Mucosa of stomach (tissue), 1 donor: ENCODE results near the gene PCNX1.
"Not testable (repeated sequence)": the region's sequence is repeated elsewhere in the genome, so short reads cannot be mapped to it uniquely, and the experiment has no call there.

Source experiments
- H3K27me3 ChIP-seq: one replicate; pipeline ENCODE4 v1.7.0; 2013; ENCODE audit warnings: mild to moderate bottlenecking, low read length; ENCODE audit not compliant: control insufficient read depth, insufficient read depth
- H3K36me3 ChIP-seq: one replicate; pipeline ENCODE4 v1.7.0; 2013; ENCODE audit warnings: low read length; ENCODE audit not compliant: control insufficient read depth, insufficient read depth
- H3K4me1 ChIP-seq: one replicate; pipeline ENCODE4 v1.7.0; 2013; ENCODE audit warnings: mild to moderate bottlenecking, low read length; ENCODE audit not compliant: control insufficient read depth, insufficient read depth
- H3K4me3 ChIP-seq: one replicate; pipeline ENCODE4 v1.7.0; 2013; ENCODE audit warnings: low read length
- H3K9ac ChIP-seq: one replicate; pipeline ENCODE4 v1.7.0; 2013; ENCODE audit warnings: mild to moderate bottlenecking, low read length, moderate library complexity
- H3K9me3 ChIP-seq: one replicate; pipeline ENCODE4 v1.7.0; 2013; ENCODE audit warnings: mild to moderate bottlenecking, low read length, moderate library complexity; ENCODE audit not compliant: control insufficient read depth
- donor health status: Pancreatic carcinoma.

PCNX1 gene

DNA sequence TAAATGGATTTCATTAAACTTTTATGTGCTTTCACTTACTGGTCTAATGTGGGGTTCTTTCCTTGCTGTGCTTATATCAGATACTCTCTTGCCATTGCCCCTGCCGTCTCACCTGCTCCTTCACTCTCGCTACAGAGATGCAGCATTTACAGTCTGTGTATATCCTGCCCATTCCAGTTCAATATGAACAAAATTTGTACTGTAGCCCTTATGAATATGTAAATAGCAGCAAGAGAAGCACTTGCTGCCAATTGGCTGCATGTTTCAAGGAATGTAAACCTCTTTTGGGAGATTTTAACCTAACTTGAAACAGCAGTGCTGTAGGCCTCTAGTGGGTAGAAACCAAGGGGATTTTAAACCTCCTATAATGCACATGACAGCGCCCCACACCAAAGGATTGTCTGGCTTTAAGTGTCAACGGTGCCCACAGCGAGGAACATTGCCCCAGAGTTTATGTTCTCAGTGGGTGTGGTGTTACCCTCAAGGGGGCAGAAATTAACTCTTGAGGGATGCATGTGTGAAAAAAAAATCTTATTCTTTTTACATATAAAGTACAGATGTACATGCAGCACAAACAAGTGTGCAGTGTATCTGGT, 19.1 kb downstream of the PCNX1 start:
- Histone ChIP-seq H3K9me3 (no peaks in the 10 kb centered on the region), H3K27me3 (no peaks in the 10 kb centered on the region), H3K4me3 (no peak overlapping the region), H3K36me3 (no peaks in the 10 kb centered on the region), H3K9ac (no peak overlapping the region), H3K4me1 (no peaks in the 10 kb centered on the region)

GRCh38 chr14:70931008-70931407, 23.7 kb downstream of the PCNX1 start:
- no peaks in the 10 kb centered on the region for H3K4me1 ChIP-seq
- no peak overlapping the region for H3K9ac ChIP-seq
- no peaks in the 10 kb centered on the region for H3K27me3 ChIP-seq

DNA sequence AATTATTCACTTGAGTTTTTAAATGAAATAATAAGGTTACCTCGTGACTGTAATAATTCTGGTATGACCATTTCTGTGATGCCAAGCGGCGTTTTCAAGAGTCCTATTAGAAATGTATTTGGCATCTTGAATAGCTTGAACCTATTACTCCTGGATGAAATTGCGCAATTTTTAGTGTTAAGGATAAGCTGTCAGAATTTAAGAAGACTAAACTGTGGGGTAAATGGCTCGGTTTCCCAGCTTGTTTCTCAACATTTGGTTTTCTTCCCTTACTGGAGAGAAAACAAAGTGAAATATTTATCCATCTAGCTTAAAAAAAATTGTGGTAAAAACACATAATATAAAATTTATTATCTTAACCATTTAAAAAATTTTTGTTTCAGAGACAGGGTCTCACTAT, 26.8 kb downstream of the PCNX1 start:
- Histone ChIP-seq H3K9me3 (no peaks in the 10 kb centered on the region), H3K27me3 (no peaks in the 10 kb centered on the region), H3K36me3 (no peaks in the 10 kb centered on the region), H3K9ac (no peak overlapping the region), H3K4me3 (no peak overlapping the region), H3K4me1 (no peaks in the 10 kb centered on the region)

More at GRCh38 chr14:70931008-70931407, 23.7 kb downstream of the PCNX1 start:
- H3K36me3 ChIP-seq = no peaks in the 10 kb centered on the region
- no peak overlapping the region for H3K4me3 ChIP-seq
- H3K9me3 ChIP-seq = no peaks in the 10 kb centered on the region

DNA sequence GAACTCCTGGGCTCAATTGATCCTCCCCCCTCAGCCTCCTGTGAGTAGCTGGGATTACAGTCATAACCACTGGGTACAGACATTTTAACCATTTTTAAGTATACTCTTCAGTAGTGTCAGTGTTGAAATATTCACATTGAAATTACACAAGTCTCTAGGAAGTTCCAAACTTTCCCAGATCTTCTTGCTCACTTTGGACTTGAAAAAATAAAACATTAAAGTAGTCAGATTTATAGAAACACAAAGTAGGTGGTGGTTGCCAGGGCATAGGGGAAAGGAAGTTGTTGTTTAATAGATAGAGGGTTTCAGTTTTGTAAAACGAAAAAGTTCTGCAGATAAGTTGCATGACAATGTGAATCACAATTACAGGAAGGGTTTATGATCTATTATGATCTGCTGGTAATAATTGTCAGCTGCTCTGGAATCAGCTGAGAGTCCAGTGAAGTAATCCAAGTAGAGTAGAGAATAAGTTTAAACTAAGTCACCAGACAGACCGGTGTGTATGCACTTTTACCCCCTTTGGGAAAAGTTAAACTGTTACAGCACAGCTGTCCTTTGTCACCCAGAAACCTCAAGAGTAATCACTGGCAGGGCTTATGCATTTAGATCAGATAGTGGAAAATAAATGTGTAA, 27.4 kb downstream of the PCNX1 start:
- Histone ChIP-seq H3K36me3 (no peaks in the 10 kb centered on the region), H3K4me3 (no peak overlapping the region), H3K4me1 (no peaks in the 10 kb centered on the region), H3K27me3 (no peaks in the 10 kb centered on the region), H3K9ac (no peak overlapping the region), H3K9me3 (no peaks in the 10 kb centered on the region)

GRCh38 chr14:70935135-70935534, 27.9 kb downstream of the PCNX1 start:
- Histone ChIP-seq H3K4me3 (no peak overlapping the region), H3K36me3 (no peaks in the 10 kb centered on the region), H3K9me3 (no peaks in the 10 kb centered on the region), H3K27me3 (no peaks in the 10 kb centered on the region), H3K4me1 (no peaks in the 10 kb centered on the region), H3K9ac (no peak overlapping the region)

GRCh38 chr14:70939693-70940092, 32.4 kb downstream of the PCNX1 start:
- H3K4me1 ChIP-seq, H3K4me3 ChIP-seq, H3K36me3 ChIP-seq, H3K9ac ChIP-seq, H3K9me3 ChIP-seq, H3K27me3 ChIP-seq: not testable (repeated sequence)

DNA sequence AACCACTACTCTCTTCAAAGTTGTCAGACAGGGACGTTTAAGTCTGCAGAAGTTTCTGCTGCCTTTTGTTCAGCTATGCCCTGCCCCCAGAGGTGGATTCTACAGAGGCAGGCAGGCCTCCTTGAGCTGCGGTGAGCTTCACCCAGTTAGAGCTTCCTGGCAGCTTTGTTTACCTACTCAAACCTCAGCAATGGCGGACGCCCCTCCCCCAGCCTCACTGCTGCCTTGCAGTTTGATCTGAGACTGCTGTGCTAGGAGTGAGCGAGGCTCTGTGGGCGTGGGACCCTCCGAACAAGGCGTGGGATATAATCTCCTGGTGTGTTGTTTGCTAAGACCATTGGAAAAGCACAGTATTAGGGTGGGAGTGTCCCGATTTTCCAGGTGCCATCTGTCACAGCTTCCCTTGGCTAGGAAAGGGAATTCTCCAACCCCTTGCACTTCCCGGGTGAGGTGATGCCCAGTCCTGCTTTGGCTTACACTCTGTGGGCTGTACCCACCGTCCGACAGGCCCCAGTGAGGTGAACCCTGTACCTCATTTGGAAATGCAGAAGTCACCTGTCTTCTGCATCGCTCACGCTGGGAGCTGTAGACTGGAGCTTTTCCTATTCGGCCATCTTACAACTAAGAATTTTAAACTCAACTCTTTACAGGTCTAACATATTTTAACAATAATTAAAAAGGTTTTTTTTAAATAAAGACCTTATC, 34.5 kb downstream of the PCNX1 start:
- not testable (repeated sequence) for H3K36me3 ChIP-seq, H3K4me3 ChIP-seq, H3K27me3 ChIP-seq, H3K9me3 ChIP-seq, H3K4me1 ChIP-seq, H3K9ac ChIP-seq

DNA sequence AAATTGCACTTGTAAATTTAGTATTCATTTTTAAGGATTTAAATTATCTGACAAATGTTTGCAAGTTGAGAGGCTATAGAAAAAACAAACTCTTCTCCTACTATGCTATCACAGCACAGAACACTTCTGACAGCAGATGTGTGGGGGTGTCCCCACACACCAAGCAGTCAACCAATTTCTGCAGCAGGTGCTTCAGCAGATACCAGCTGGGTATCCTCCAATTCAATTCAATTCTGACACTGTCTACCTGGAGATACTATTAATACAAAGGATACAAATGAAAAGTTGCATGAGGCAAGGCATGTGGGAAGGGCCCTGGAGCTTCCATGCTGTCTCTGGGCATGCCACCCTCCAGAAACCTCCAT, 35.1 kb downstream of the PCNX1 start:
- no peak overlapping the region for H3K4me3 ChIP-seq
- no peaks in the 10 kb centered on the region for H3K27me3 ChIP-seq
- no peaks in the 10 kb centered on the region for H3K9me3 ChIP-seq
- H3K36me3 ChIP-seq = no peaks in the 10 kb centered on the region
- no peaks in the 10 kb centered on the region for H3K4me1 ChIP-seq
- H3K9ac ChIP-seq = no peak overlapping the region

DNA sequence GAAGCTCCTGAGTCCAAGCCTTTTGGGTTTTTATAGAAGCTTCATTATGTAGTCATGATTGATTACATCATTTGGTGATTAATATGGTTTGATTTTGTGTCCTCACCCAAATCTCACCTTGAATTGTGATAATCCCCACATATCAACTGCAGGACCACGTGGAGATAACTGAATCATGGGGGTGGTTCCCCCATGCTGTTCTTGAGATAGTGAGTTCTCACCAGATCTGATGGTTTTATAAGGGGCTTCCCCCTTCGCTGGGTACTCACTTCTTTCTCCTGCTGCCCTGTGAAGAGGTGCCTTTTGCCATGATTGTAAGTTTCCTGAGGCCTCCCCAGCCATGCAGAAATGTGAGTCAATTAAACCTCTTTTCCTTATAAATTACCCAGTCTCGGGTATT, 35.5 kb downstream of the PCNX1 start:
- H3K27me3 ChIP-seq, H3K4me3 ChIP-seq, H3K9ac ChIP-seq, H3K4me1 ChIP-seq, H3K36me3 ChIP-seq, H3K9me3 ChIP-seq: not testable (repeated sequence)

- Histone ChIP-seq H3K4me1 (no peaks in the 10 kb centered on the region), H3K4me3 (no peak overlapping the region), H3K9me3 (no peaks in the 10 kb centered on the region), H3K27me3 (no peaks in the 10 kb centered on the region), H3K36me3 (no peaks in the 10 kb centered on the region), H3K9ac (no peak overlapping the region)
Measured at GRCh38 chr14:70943838-70944237, 36.6 kb downstream of the PCNX1 start.

- Histone ChIP-seq H3K27me3 (no peaks in the 10 kb centered on the region), H3K4me1 (no peaks in the 10 kb centered on the region), H3K9ac (no peak overlapping the region), H3K9me3 (no peaks in the 10 kb centered on the region), H3K36me3 (no peaks in the 10 kb centered on the region), H3K4me3 (no peak overlapping the region)
Measured at GRCh38 chr14:70947739-70948138, 40.5 kb downstream of the PCNX1 start.

- no peaks in the 10 kb centered on the region for H3K27me3 ChIP-seq
- no peaks in the 10 kb centered on the region for H3K4me1 ChIP-seq
- no peak overlapping the region for H3K4me3 ChIP-seq
- H3K9me3 ChIP-seq = no peaks in the 10 kb centered on the region
- no peaks in the 10 kb centered on the region for H3K36me3 ChIP-seq
- H3K9ac ChIP-seq = no peak overlapping the region
Measured at GRCh38 chr14:70952485-70952884, 45.2 kb downstream of the PCNX1 start.
